Endodermal cell (in vitro differentiated cells): ENCODE results near the gene SPDYC. TPM values are rescaled to one million over a fixed set of nuclear protein-coding genes. Genes with fewer than 3 reads are reported as not detected.
"Not testable (repeated sequence)": the region's sequence is repeated elsewhere in the genome, so short reads cannot be mapped to it uniquely, and the experiment has no call there.

Experiments used
- DNase-seq: peaks from one replicate; pipeline ENCODE4 v3.0.0-alpha.2; 2017
- H3K27ac ChIP-seq: 2 replicates; pipeline ENCODE4 v1.5.1; 2013; ENCODE audit warnings: mild to moderate bottlenecking, low read depth, low read length, moderate library complexity
- H3K27me3 ChIP-seq: 2 replicates; pipeline ENCODE4 v1.6.1; 2013; ENCODE audit warnings: mild to moderate bottlenecking, low read length, moderate library complexity; ENCODE audit not compliant: insufficient read depth, control insufficient read depth, poor library complexity, severe bottlenecking
- H3K36me3 ChIP-seq: 2 replicates; pipeline ENCODE4 v1.7.0; 2013; ENCODE audit warnings: mild to moderate bottlenecking, low read length, moderate library complexity; ENCODE audit not compliant: control insufficient read depth, insufficient read depth
- H3K4me1 ChIP-seq: one replicate; pipeline ENCODE4 v1.7.0; 2013; ENCODE audit warnings: low read length; ENCODE audit not compliant: control insufficient read depth, insufficient read depth
- H3K4me3 ChIP-seq: 2 replicates; pipeline ENCODE4 v1.5.1; 2013; ENCODE audit warnings: mild to moderate bottlenecking, low read length, moderate library complexity
- H3K9ac ChIP-seq: 2 replicates; pipeline ENCODE4 v1.6.1; 2013; ENCODE audit warnings: mild to moderate bottlenecking, low read length, moderate library complexity; ENCODE audit not compliant: poor library complexity, severe bottlenecking; ENCODE audit errors: extremely low read depth
- H3K9me3 ChIP-seq: 2 replicates; pipeline ENCODE4 v1.6.1; 2013; ENCODE audit warnings: mild to moderate bottlenecking, low read length, moderate library complexity; ENCODE audit not compliant: control insufficient read depth
- H3K27ac Mint-ChIP-seq: 2 replicates; pipeline ENCODE4 v1.8.0; 2020; ENCODE audit warnings: mixed read lengths
- H3K27me3 Mint-ChIP-seq: 2 replicates; pipeline ENCODE4 v1.8.0; 2021; ENCODE audit warnings: mild to moderate bottlenecking, mixed read lengths; ENCODE audit not compliant: insufficient read depth
- H3K36me3 Mint-ChIP-seq: 2 replicates; pipeline ENCODE4 v1.8.0; 2020; ENCODE audit warnings: low read depth, mixed read lengths
- H3K4me1 Mint-ChIP-seq: 2 replicates; pipeline ENCODE4 v1.8.0; 2020; ENCODE audit warnings: mixed read lengths
- H3K4me3 Mint-ChIP-seq: 2 replicates; pipeline ENCODE4 v1.8.0; 2020; ENCODE audit warnings: mild to moderate bottlenecking, moderate library complexity, mixed read lengths
- H3K9me3 Mint-ChIP-seq: 2 replicates; pipeline ENCODE4 v1.8.0; 2020; ENCODE audit warnings: mild to moderate bottlenecking, mixed read lengths
- WGBS, 2 experiments: methylation state at CpG; one replicate each; pipeline versions ENCODE4 v1.1.5 to v1.1.7; 2013; ENCODE audit warnings: missing lambda C conversion rate in 2 of 2, mixed read lengths in 1 of 2; ENCODE audit not compliant: insufficient coverage in 1 of 2, insufficient read length in 1 of 2; 5-methylcytosine and 5-hydroxymethylcytosine counted together
- total RNA-seq, 2 donors: library from RNA; stranded (reverse); fragmentation: NEBNext Ultra II Directional in 1 of 2; extraction: Animal tissue kit (Norgen Biotek cat#: 25700) in 1 of 2; gene quantifications; 2 replicates in 1 of 2; 3 replicates in 1 of 2; pipeline ENCODE4 v1.2.1, GENCODE V29; 2021
- TF ChIP-seq, protein P1 (sequence below): fragments of 200-600 bp; sonication (generic); conservative IDR thresholded peaks from 2 replicates; pipeline ENCODE4 v1.5.0; 2021; ENCODE audit warnings: antibody characterized with exemption, mild to moderate bottlenecking

SPDYC gene
- total RNA-seq, 2 donors from 2014 or later = 0.46 TPM; not detected in 1

DNA sequence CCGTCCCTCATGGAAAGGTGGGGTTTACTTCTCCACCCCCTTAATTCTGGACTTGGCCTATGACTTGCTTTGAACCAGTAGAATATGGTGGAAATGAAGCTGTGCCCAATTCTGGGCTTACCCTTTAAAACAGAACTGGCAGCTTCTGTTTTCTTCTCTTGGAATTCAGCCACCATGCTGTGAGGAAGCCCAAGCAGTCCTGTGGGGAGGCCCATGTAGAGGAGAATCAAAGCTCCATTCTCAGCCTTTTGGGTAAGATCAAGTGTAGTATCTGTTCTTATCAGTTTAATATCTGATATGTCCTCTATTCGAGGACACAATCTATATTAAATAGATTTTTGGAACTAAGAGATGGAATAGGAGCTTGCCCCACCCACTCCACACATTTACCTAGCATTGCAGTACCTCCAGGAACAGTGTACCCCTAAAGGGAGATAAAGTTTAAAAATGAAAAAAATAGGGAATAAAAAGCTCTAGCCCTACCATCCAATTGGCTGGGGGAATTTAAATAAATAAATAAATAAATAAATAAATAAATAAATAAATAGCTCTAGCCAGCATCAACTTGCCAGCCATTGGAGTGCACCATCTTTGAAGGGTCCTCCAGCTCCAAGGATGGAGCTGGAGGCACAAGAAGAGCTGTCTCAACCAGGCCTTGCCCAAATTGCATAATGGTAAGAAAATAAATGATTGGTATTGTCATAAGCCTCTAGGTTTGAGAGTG, 22.5 kb upstream of the SPDYC start:
- WGBS, 2 experiments = 78 to 79% methylated on average over 1 of the region's 2 CpGs
- Mint-ChIP-seq H3K27me3 (peaks cover 32% of the 10 kb centered on the region), H3K36me3 (no peaks in the 10 kb centered on the region), H3K4me1 (no peaks in the 10 kb centered on the region), H3K27ac (no peak overlapping the region), H3K9me3 (peaks cover 12% of the 10 kb centered on the region), H3K4me3 (no peak overlapping the region)
- DNase-seq = peak; percentile 16
- no peaks in the 10 kb centered on the region for H3K36me3 ChIP-seq
- H3K4me3 ChIP-seq = no peak overlapping the region
- TF ChIP-seq, protein P1, sequence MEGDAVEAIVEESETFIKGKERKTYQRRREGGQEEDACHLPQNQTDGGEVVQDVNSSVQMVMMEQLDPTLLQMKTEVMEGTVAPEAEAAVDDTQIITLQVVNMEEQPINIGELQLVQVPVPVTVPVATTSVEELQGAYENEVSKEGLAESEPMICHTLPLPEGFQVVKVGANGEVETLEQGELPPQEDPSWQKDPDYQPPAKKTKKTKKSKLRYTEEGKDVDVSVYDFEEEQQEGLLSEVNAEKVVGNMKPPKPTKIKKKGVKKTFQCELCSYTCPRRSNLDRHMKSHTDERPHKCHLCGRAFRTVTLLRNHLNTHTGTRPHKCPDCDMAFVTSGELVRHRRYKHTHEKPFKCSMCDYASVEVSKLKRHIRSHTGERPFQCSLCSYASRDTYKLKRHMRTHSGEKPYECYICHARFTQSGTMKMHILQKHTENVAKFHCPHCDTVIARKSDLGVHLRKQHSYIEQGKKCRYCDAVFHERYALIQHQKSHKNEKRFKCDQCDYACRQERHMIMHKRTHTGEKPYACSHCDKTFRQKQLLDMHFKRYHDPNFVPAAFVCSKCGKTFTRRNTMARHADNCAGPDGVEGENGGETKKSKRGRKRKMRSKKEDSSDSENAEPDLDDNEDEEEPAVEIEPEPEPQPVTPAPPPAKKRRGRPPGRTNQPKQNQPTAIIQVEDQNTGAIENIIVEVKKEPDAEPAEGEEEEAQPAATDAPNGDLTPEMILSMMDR = no peak
- H3K27ac ChIP-seq = no peak overlapping the region
- peaks cover 15% of the 10 kb centered on the region for H3K9me3 ChIP-seq
- no peak overlapping the region for H3K9ac ChIP-seq
- H3K27me3 ChIP-seq = no peaks in the 10 kb centered on the region
- no peaks in the 10 kb centered on the region for H3K4me1 ChIP-seq

DNA sequence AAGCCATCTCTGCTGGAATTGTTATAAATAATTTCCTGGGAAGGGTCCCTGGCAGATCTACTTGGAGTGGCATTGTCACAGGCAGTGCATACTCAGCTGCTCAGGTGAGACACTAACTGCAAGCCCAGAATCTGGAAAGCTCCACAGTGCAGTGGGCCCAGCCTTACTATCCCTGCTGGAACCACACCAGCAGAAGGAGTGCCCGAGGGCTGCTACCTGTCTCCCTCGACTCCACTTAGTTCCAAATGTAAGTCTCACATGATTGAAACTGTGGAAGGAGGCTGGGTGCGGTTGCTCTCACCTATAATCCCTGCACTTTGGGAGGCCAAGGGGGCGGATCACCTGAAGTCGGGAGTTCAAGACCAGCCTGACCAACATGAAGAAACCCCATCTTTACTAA, 21.4 kb upstream of the SPDYC start:
- 62 to 85% methylated on average over 2 to 5 of the region's 5 CpGs for WGBS, 2 experiments
- peaks cover 12% of the 10 kb centered on the region for H3K9me3 Mint-ChIP-seq
- H3K27me3 Mint-ChIP-seq = peaks cover 36% of the 10 kb centered on the region
- H3K27ac Mint-ChIP-seq = no peak overlapping the region
- H3K27me3 ChIP-seq = no peaks in the 10 kb centered on the region
- peaks cover 15% of the 10 kb centered on the region for H3K9me3 ChIP-seq
- H3K4me3 Mint-ChIP-seq = no peak overlapping the region
- H3K36me3 ChIP-seq = no peaks in the 10 kb centered on the region
- peak; percentile 33 for DNase-seq
- no peak overlapping the region for H3K4me3 ChIP-seq
- no peaks in the 10 kb centered on the region for H3K36me3 Mint-ChIP-seq
- no peaks in the 10 kb centered on the region for H3K4me1 ChIP-seq
- H3K4me1 Mint-ChIP-seq = no peaks in the 10 kb centered on the region
- no peak overlapping the region for H3K27ac ChIP-seq
- TF ChIP-seq, protein P1 = no peak
- no peak overlapping the region for H3K9ac ChIP-seq

DNA sequence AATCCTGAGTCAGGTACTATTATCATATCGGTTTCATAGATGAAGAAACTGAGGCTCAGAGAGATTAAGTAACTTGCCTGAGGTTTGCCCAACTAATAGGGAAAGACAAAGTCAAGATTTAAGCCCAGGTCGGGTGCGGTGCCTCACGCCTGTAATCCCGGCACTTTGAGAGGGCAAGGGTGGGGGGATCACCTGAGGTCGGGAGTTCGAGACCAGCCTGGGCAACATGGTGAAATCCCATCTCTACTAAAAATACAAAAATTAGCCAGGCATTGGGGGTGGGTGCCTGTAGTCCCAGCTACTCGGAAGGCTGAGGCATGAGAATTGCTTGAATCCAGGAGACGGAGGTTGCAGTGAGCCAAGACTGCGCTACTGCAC, 19.9 kb upstream of the SPDYC start:
- H3K27ac ChIP-seq, H3K4me3 ChIP-seq, H3K4me3 Mint-ChIP-seq, H3K4me1 ChIP-seq, H3K36me3 ChIP-seq, H3K36me3 Mint-ChIP-seq, H3K27ac Mint-ChIP-seq, H3K4me1 Mint-ChIP-seq, H3K9ac ChIP-seq, H3K27me3 ChIP-seq: not testable (repeated sequence)
- DNase-seq = peak; percentile 14
- Mint-ChIP-seq H3K9me3 (peaks cover 12% of the 10 kb centered on the region), H3K27me3 (peaks cover 31% of the 10 kb centered on the region)
- H3K9me3 ChIP-seq = peaks cover 15% of the 10 kb centered on the region
- WGBS, 2 experiments = 90 to 93% methylated on average over 8 to 10 of the region's 10 CpGs
